CD4-positive, alpha-beta T cell treated with Interleukin-6 for 4 hours (primary cell): Measurements from ENCODE around the gene SOX14.

ENCODE experiments used
- DNase-seq: peaks from one replicate; pipeline ENCODE4 v3.0.0-alpha.2; 2020; ENCODE audit warnings: mixed read lengths

SOX14 gene

GRCh38 chr3:137764001-137764433 is at the start of gene SOX14:
Gene SOX14 (plus strand): TSS chr3:137764315. CDS start chr3:137764785, 470 bp downstream.
- no peak for DNase-seq

GRCh38 chr3:137714551-137714950 is 49.6 kb upstream of the SOX14 start:
- DNase-seq: no peak

GRCh38 chr3:137724240-137724639 is 39.9 kb upstream of the SOX14 start:
- no peak for DNase-seq

- DNase-seq: no peak
Observed at GRCh38 chr3:137737208-137737607, 26.9 kb upstream of the SOX14 start.

GRCh38 chr3:137738710-137739109 is 25.4 kb upstream of the SOX14 start:
- no peak for DNase-seq

- no peak for DNase-seq
Observed at GRCh38 chr3:137743608-137744007, 20.5 kb upstream of the SOX14 start.

GRCh38 chr3:137746808-137747207 is 17.3 kb upstream of the SOX14 start:
- no peak for DNase-seq

GRCh38 chr3:137759505-137759904 is 4.6 kb upstream of the SOX14 start:
- DNase-seq: no peak

GRCh38 chr3:137760341-137761098 is 3.6 kb upstream of the SOX14 start:
- no peak for DNase-seq

GRCh38 chr3:137761099-137761562 is 3.0 kb upstream of the SOX14 start:
- DNase-seq: no peak

GRCh38 chr3:137761563-137762503 is 2.3 kb upstream of the SOX14 start:
- DNase-seq: no peak

GRCh38 chr3:137762674-137763593 is 1.2 kb upstream of the SOX14 start:
- DNase-seq: no peak

GRCh38 chr3:137763594-137763938 is 549 bp upstream of the SOX14 start:
- DNase-seq: no peak

GRCh38 chr3:137764563-137765309 is 621 bp downstream of the SOX14 start:
- DNase-seq: no peak

- DNase-seq: no peak
Observed at GRCh38 chr3:137765310-137766033, 1.4 kb downstream of the SOX14 start.

- no peak for DNase-seq
Observed at GRCh38 chr3:137766041-137766875, 2.1 kb downstream of the SOX14 start.

- DNase-seq: no peak
Observed at GRCh38 chr3:137766876-137767537, 2.9 kb downstream of the SOX14 start.

GRCh38 chr3:137767538-137768360 is 3.6 kb downstream of the SOX14 start:
- no peak for DNase-seq
